HG03103 (cell line): ENCODE results near the gene PTPRN2.
"Not testable (repeated sequence)": the region's sequence is repeated elsewhere in the genome, so short reads cannot be mapped to it uniquely, and the experiment has no call there.

Experiments
- ATAC-seq: cut with Tn5 transposase; IDR thresholded peaks from one replicate; pipeline ENCODE4 v1.9.1; 2021; ENCODE audit warnings: low read depth; ENCODE audit not compliant: unreplicated experiment

PTPRN2 gene

GRCh38 chr7:158361326-158361946 is 226.2 kb downstream of the PTPRN2 start:
- ATAC-seq = no peak

GRCh38 chr7:158358926-158359645 is 228.5 kb downstream of the PTPRN2 start:
- ATAC-seq = no peak

- no peak for ATAC-seq
Observed at GRCh38 chr7:158357898-158358821, 229.5 kb downstream of the PTPRN2 start.

- no peak for ATAC-seq
Observed at GRCh38 chr7:158357106-158357897, 230.3 kb downstream of the PTPRN2 start.

- ATAC-seq = no peak
Observed at GRCh38 chr7:158356454-158356853, 231.2 kb downstream of the PTPRN2 start.

GRCh38 chr7:158355456-158356065 is 232.1 kb downstream of the PTPRN2 start:
- ATAC-seq = no peak

GRCh38 chr7:158354861-158355260 is 232.8 kb downstream of the PTPRN2 start:
- ATAC-seq = no peak

GRCh38 chr7:158353606-158354570 is 233.7 kb downstream of the PTPRN2 start:
- ATAC-seq = no peak

- ATAC-seq = not testable (repeated sequence)
Observed at GRCh38 chr7:158351899-158352729, 235.5 kb downstream of the PTPRN2 start.

GRCh38 chr7:158351481-158351880 is 236.1 kb downstream of the PTPRN2 start:
- no peak for ATAC-seq

- ATAC-seq = no peak
Observed at GRCh38 chr7:158351051-158351450, 236.6 kb downstream of the PTPRN2 start.

- no peak for ATAC-seq
Observed at GRCh38 chr7:158350166-158350900, 237.3 kb downstream of the PTPRN2 start.

GRCh38 chr7:158348446-158348845 is 239.2 kb downstream of the PTPRN2 start:
- no peak for ATAC-seq

- ATAC-seq = not testable (repeated sequence)
Observed at GRCh38 chr7:158348039-158348438, 239.6 kb downstream of the PTPRN2 start.

- no peak for ATAC-seq
Observed at GRCh38 chr7:158345731-158346130, 241.9 kb downstream of the PTPRN2 start.

- no peak for ATAC-seq
Observed at GRCh38 chr7:158344706-158345300, 242.8 kb downstream of the PTPRN2 start.

- no peak for ATAC-seq
Observed at GRCh38 chr7:158343936-158344455, 243.6 kb downstream of the PTPRN2 start.
